ENCODE results near the gene NFKBIE.
"Not testable (repeated sequence)": the region's sequence is repeated elsewhere in the genome, so short reads cannot be mapped to it uniquely, and the experiment has no call there.

NFKBIE gene

GRCh38 chr6:44235891-44236516 lies 29.3 kb downstream of the NFKBIE start:
- H3K4me3 ChIP-seq, result no peak overlapping the region
- H3K27ac ChIP-seq, result 0 out of 2 replicates have a peak overlapping the region, but pooled peaks have one; percentile 26
- H3K9ac ChIP-seq (ENCODE audit: insufficient read length), result no peak overlapping the region
- H3K36me3 ChIP-seq (ENCODE audit: insufficient read depth, low read length), result peaks cover 45% of the 10 kb centered on the region
- H3K9me3 ChIP-seq (ENCODE audit: low read depth, low read length), result no peaks in the 10 kb centered on the region
- TF ChIP-seq EZH2 (IDR thresholded peaks at IDR 0.05) (no peak), POLR2AphosphoS5 (IDR thresholded peaks at IDR 0.05; ENCODE audit: borderline replicate concordance, low read depth, low read length) (no peak), FOXP2 (optimal IDR thresholded peaks at IDR 0.05; ENCODE audit: control extremely low read depth, extremely low read length, insufficient read depth) (no peak)
- no peak for DNase-seq (ENCODE audit: low read depth, low spot score)

DNA sequence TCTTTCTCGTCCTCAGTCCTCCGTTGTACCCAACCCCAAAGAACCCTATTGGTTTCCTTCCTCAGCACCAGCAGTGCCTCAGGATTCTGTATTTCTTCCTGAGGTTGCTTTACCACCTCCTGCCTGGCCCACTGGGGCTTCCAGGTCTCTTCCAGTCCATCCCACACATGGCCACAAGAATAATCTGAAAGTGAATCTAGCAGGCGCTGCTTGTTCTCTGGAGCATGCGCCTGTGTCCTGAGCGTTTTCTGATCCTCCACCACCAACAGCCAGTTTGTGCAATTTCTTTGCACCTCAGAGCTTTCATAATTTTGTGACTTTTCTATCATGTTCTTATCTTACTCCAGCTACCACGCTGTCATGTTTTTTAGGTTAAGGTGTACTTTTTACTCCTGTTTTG lies 30.1 kb downstream of the NFKBIE start:
- Histone ChIP-seq H3K27ac (peak overlapping the region; percentile 26), H3K9ac (ENCODE audit: insufficient read length) (no peak overlapping the region), H3K36me3 (ENCODE audit: insufficient read depth, low read length) (peaks cover 52% of the 10 kb centered on the region), H3K4me3 (no peak overlapping the region), H3K9me3 (ENCODE audit: low read depth, low read length) (no peaks in the 10 kb centered on the region)
- TF ChIP-seq EZH2 (IDR thresholded peaks at IDR 0.05), result no peak
- no peak for TF ChIP-seq FOXP2 (optimal IDR thresholded peaks at IDR 0.05; ENCODE audit: control extremely low read depth, extremely low read length, insufficient read depth)
- TF ChIP-seq POLR2AphosphoS5 (IDR thresholded peaks at IDR 0.05; ENCODE audit: borderline replicate concordance, low read depth, low read length), result no peak
- no peak for DNase-seq (ENCODE audit: low read depth, low spot score)

DNA sequence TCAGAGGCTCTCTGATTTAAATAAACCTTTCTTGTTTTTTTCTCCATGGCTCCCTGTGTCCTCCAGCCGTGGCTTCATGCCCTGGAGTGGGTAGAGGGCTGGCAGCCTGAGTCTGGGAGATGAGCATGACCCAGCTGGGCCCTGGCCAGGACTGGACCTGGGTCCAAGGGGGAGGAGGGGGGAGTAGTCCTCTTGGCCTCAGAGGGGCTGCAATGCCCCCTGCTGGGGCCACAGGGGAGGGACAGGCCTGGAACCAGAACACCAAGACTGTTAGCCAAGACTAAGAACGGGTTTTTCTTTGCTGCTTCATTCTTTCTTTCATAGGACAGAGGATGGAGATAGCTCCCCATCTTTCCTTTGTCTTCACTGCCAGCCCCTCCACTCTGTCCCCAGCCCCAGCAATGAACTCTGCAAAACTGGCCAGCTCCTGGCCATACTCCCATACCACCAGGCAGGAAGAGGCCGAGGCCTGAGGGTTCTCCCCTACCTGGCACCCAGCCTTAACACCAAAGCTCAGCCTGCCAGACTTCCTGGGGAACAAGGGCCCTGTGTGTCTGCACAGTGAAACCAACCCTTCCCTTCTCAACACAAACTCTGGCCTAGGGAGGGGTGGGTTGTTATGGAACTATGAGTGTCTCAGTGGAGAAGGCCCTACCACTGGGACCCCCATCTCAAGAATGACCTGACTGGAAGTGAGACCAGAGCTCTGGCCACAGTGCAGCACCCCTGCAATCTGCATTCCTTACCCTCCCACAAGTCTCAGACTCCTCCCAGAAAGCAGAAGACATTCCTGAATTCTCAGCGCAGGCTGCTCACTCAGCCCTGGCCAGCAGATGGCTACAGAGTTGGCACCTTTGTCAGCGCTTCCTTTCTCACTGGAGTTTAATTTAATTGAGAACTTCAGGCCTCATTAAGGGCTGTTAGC lies 31.0 kb downstream of the NFKBIE start:
- peaks cover 61% of the 10 kb centered on the region for H3K36me3 ChIP-seq (ENCODE audit: insufficient read depth, low read length)
- no peak for TF ChIP-seq FOXP2 (optimal IDR thresholded peaks at IDR 0.05; ENCODE audit: control extremely low read depth, extremely low read length, insufficient read depth)
- no peak overlapping the region for H3K4me3 ChIP-seq
- H3K9me3 ChIP-seq (ENCODE audit: low read depth, low read length), result no peaks in the 10 kb centered on the region
- no peak for DNase-seq (ENCODE audit: low read depth, low spot score)
- H3K27ac ChIP-seq, result peak overlapping the region; percentile 26
- no peak overlapping the region for H3K9ac ChIP-seq (ENCODE audit: insufficient read length)

DNA sequence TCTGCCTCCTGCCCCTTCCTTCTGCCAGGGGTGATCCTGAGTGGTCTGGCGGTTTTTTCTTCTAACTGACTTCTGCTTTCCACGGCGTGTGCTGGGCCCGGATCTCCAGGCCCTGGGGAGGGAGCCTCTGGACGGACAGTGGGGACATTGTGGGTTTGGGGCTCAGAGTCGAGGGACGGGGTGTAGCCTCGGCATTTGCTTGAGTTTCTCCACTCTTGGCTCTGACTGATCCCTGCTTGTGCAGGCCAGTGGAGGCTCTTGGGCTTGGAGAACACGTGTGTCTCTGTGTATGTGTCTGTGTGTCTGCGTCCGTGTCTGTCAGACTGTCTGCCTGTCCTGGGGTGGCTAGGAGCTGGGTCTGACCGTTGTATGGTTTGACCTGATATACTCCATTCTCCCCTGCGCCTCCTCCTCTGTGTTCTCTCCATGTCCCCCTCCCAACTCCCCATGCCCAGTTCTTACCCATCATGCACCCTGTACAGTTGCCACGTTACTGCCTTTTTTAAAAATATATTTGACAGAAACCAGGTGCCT lies 31.7 kb downstream of the NFKBIE start:
- Histone ChIP-seq H3K9ac (ENCODE audit: insufficient read length) (no peak overlapping the region), H3K36me3 (ENCODE audit: insufficient read depth, low read length) (peaks cover 69% of the 10 kb centered on the region), H3K4me3 (no peak overlapping the region), H3K9me3 (ENCODE audit: low read depth, low read length) (no peaks in the 10 kb centered on the region), H3K27ac (0 out of 2 replicates have a peak overlapping the region, but pooled peaks have one; percentile 26)
- no peak for TF ChIP-seq EZH2 (IDR thresholded peaks at IDR 0.05)
- no peak for TF ChIP-seq FOXP2 (optimal IDR thresholded peaks at IDR 0.05; ENCODE audit: control extremely low read depth, extremely low read length, insufficient read depth)
- no peak for TF ChIP-seq POLR2AphosphoS5 (IDR thresholded peaks at IDR 0.05; ENCODE audit: borderline replicate concordance, low read depth, low read length)
- no peak for DNase-seq (ENCODE audit: low read depth, low spot score)

GRCh38 chr6:44232676-44233566 lies 32.4 kb downstream of the NFKBIE start:
- Histone ChIP-seq H3K36me3 (ENCODE audit: insufficient read depth, low read length) (peaks cover 74% of the 10 kb centered on the region), H3K4me3 (no peak overlapping the region), H3K9me3 (ENCODE audit: low read depth, low read length) (no peaks in the 10 kb centered on the region), H3K9ac (ENCODE audit: insufficient read length) (no peak overlapping the region), H3K27ac (no peak overlapping the region)
- no peak for DNase-seq (ENCODE audit: low read depth, low spot score)
- no peak for TF ChIP-seq EZH2 (IDR thresholded peaks at IDR 0.05)
- TF ChIP-seq POLR2AphosphoS5 (IDR thresholded peaks at IDR 0.05; ENCODE audit: borderline replicate concordance, low read depth, low read length), result no peak
- TF ChIP-seq FOXP2 (optimal IDR thresholded peaks at IDR 0.05; ENCODE audit: control extremely low read depth, extremely low read length, insufficient read depth), result no peak

DNA sequence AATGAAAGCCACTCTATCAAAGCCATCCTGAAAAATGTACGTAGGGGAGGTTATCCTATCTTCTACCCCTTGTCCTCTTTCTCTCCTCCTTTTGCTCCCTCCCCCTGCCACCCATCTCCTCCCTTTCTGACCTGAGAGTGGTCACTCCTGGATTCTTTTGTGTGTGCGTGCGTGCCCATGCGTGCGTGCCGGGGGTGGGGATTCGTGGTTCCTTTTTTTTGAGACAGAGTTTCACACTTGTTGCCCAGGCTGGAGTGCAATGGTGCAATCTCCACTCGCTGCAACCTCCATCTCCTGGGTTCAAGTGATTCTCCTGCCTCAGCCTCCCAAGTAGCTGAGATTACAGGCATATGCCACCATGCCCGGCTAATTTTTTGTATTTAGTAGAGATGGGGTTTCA lies 33.9 kb downstream of the NFKBIE start:
- H3K36me3 ChIP-seq (ENCODE audit: insufficient read depth, low read length), result peaks cover 74% of the 10 kb centered on the region
- DNase-seq (ENCODE audit: low read depth, low spot score); H3K4me3 ChIP-seq; H3K27ac ChIP-seq; H3K9ac ChIP-seq (ENCODE audit: insufficient read length); H3K9me3 ChIP-seq (ENCODE audit: low read depth, low read length): not testable (repeated sequence)

GRCh38 chr6:44230034-44230675 lies 35.2 kb downstream of the NFKBIE start:
- Histone ChIP-seq H3K4me3 (no peak overlapping the region), H3K27ac (no peak overlapping the region), H3K9me3 (ENCODE audit: low read depth, low read length) (no peaks in the 10 kb centered on the region), H3K9ac (ENCODE audit: insufficient read length) (no peak overlapping the region), H3K36me3 (ENCODE audit: insufficient read depth, low read length) (peaks cover 65% of the 10 kb centered on the region)
- DNase-seq (ENCODE audit: low read depth, low spot score), result no peak
- TF ChIP-seq POLR2AphosphoS5 (IDR thresholded peaks at IDR 0.05; ENCODE audit: borderline replicate concordance, low read depth, low read length) (no peak), FOXP2 (optimal IDR thresholded peaks at IDR 0.05; ENCODE audit: control extremely low read depth, extremely low read length, insufficient read depth) (no peak), EZH2 (IDR thresholded peaks at IDR 0.05) (no peak)

Data from SK-N-MC (cell line).